ENCODE measurements around the gene NPR3.
A peak's percentile ranks its signal among the peaks of the same experiment; 100 is the strongest.

The NPR3 gene

DNA sequence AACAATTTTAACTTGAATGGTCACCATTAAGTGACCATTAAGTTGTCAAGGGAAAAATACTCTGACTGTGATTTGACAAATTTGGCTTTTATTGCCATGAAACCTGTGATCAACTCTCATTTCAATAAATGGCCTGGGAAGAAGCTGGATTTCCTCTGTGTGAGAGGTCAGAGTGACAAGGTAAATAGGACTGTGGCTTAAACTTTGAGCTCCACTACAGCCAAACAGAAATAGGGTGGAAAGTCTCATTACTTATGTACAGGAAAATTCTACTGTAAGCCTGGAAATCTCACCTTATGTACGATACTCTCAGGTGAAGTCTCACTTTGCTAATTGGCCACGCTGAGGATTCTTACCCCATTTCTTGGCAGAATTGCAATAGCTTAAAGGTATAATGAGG, 67.3 kb downstream of the NPR3 start:
- DNase-seq (ENCODE audit: low read depth) = no peak
- TF ChIP-seq CTCF (conservative IDR thresholded peaks at IDR 0.05; ENCODE audit: control insufficient read depth, insufficient read depth, low read depth, low read length) = no peak
- no peak overlapping the region for H3K4me3 ChIP-seq (ENCODE audit: control insufficient read depth, low read depth, low read length)

DNA sequence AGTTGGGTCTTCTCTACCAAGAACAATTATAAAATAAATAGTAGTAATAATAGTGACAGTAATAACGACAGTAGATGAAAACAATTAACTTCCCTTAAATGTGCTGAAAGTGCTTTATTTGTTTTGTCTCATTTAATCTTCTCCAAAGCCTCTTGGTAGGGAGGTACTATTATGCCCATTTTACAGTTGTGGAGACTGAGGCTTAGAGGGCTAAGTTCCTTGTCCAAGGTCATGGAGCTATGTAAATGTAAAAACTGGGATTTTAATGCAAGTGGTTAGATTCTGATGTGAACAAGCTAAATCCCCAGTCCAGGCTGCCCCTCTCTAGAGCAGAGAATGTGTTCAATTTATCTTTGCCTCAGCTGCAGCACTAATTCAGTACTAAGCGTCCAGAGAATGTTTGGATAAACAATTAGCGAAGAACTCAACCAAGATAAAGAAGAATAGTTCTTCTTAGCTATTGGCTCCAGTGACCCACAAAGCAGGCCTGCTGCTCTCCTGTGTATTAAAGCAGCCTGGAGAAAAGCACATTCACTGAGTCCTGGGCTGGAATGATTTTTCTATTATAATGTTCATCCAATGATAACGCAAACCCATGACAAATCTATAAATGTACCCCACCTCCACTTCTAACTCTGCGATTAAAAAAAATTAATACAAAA, 68.8 kb downstream of the NPR3 start:
- TF ChIP-seq CTCF (conservative IDR thresholded peaks at IDR 0.05; ENCODE audit: control insufficient read depth, insufficient read depth, low read depth, low read length) = no peak
- DNase-seq (ENCODE audit: low read depth) = no peak
- no peak overlapping the region for H3K4me3 ChIP-seq (ENCODE audit: control insufficient read depth, low read depth, low read length)

DNA sequence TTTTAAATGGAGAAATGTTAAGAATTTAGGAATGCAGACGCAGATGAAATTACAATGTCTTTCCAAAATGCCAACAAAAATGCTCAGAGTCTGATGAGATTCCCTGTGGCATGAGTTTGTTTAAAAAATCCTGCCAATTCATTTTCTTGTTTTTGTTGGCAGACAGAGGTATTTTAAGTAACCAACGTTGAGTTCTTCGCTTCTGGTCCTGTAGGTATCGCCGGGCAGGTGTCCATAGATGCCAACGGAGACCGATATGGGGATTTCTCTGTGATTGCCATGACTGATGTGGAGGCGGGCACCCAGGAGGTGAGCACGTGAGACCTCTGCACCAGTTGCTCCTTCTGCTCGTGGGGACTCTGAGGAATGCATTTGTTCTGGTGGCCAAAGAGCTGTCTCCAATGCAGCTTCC, 69.4 kb downstream of the NPR3 start:
- no peak for DNase-seq (ENCODE audit: low read depth)
- no peak for TF ChIP-seq CTCF (conservative IDR thresholded peaks at IDR 0.05; ENCODE audit: control insufficient read depth, insufficient read depth, low read depth, low read length)
- H3K4me3 ChIP-seq (ENCODE audit: control insufficient read depth, low read depth, low read length) = no peak overlapping the region

- no peak for TF ChIP-seq CTCF (conservative IDR thresholded peaks at IDR 0.05; ENCODE audit: control insufficient read depth, insufficient read depth, low read depth, low read length)
- no peak for DNase-seq (ENCODE audit: low read depth)
- H3K4me3 ChIP-seq (ENCODE audit: control insufficient read depth, low read depth, low read length) = no peak overlapping the region
Observed at GRCh38 chr5:32783661-32784060, 72.5 kb downstream of the NPR3 start.

- no peak overlapping the region for H3K4me3 ChIP-seq (ENCODE audit: control insufficient read depth, low read depth, low read length)
- TF ChIP-seq CTCF (conservative IDR thresholded peaks at IDR 0.05; ENCODE audit: control insufficient read depth, insufficient read depth, low read depth, low read length) = no peak
- DNase-seq (ENCODE audit: low read depth) = peak; percentile 58
Observed at GRCh38 chr5:32785611-32786254, 74.6 kb downstream of the NPR3 start.

GRCh38 chr5:32786311-32786710, 75.2 kb downstream of the NPR3 start:
- TF ChIP-seq CTCF (conservative IDR thresholded peaks at IDR 0.05; ENCODE audit: control insufficient read depth, insufficient read depth, low read depth, low read length) = no peak

More at GRCh38 chr5:32786311-32786710, 75.2 kb downstream of the NPR3 start:
- H3K4me3 ChIP-seq (ENCODE audit: control insufficient read depth, low read depth, low read length) = no peak overlapping the region
- DNase-seq (ENCODE audit: low read depth) = no peak
